Measurements from ENCODE around the gene FBXL17. TPM values are rescaled to one million over a fixed set of nuclear protein-coding genes. Genes with fewer than 3 reads are reported as not detected.

FBXL17 gene
- total RNA-seq, 2 experiments from 2014 or later = 3.1 to 6.6 TPM

- H3K36me3 Mint-ChIP-seq (ENCODE audit: low read depth) = peaks cover 11% of the 10 kb centered on the region
- POLR2A ChIA-PET = interaction anchor here (0.6 kb wide), 1 partner anchor 562 kb away, joined by 3 read pairs; no protein-coding TSS in a partner anchor
- no peaks in the 10 kb centered on the region for H3K27me3 Mint-ChIP-seq
- intact Hi-C loops (cut with DNase I, micrococcal nuclease) = no loop called here
- CTCF ChIA-PET = no interaction called here
- peaks cover 4% of the 10 kb centered on the region for H3K9me3 Mint-ChIP-seq (ENCODE audit: low read depth)
- no peak for DNase-seq
- H3K4me3 Mint-ChIP-seq = no peak overlapping the region
- ATAC-seq = no peak
- H3K4me1 Mint-ChIP-seq = no peaks in the 10 kb centered on the region
- no peak overlapping the region for H3K27ac Mint-ChIP-seq
These were observed 303.0 kb downstream of the FBXL17 start for GRCh38 chr5:108078882-108079281.

GRCh38 chr5:108078345-108078744 lies 303.6 kb downstream of the FBXL17 start:
- ChIA-PET CTCF (no interaction called here), POLR2A (interaction anchor here (0.6 kb wide), 1 partner anchor 563 kb away, joined by 3 read pairs; no protein-coding TSS in a partner anchor)
- H3K4me1 Mint-ChIP-seq = no peaks in the 10 kb centered on the region

GRCh38 chr5:108074626-108075025 lies 307.3 kb downstream of the FBXL17 start:
- Mint-ChIP-seq H3K27me3 (no peaks in the 10 kb centered on the region), H3K27ac (no peak overlapping the region), H3K36me3 (ENCODE audit: low read depth) (peaks cover 11% of the 10 kb centered on the region), H3K4me1 (peaks cover 4% of the 10 kb centered on the region), H3K4me3 (no peak overlapping the region), H3K9me3 (ENCODE audit: low read depth) (peaks cover 5% of the 10 kb centered on the region)
- DNase-seq (no peak), ATAC-seq (no peak)
- intact Hi-C loops (cut with DNase I, micrococcal nuclease) = no loop called here
- ChIA-PET CTCF (no interaction called here), POLR2A (no interaction called here)

More at GRCh38 chr5:108078345-108078744, 303.6 kb downstream of the FBXL17 start:
- H3K36me3 Mint-ChIP-seq (ENCODE audit: low read depth) = peaks cover 11% of the 10 kb centered on the region
- peaks cover 5% of the 10 kb centered on the region for H3K9me3 Mint-ChIP-seq (ENCODE audit: low read depth)
- DNase-seq (no peak), ATAC-seq (no peak)
- H3K4me3 Mint-ChIP-seq = no peak overlapping the region
- intact Hi-C loops (cut with DNase I, micrococcal nuclease) = no loop called here
- no peaks in the 10 kb centered on the region for H3K27me3 Mint-ChIP-seq
- H3K27ac Mint-ChIP-seq = no peak overlapping the region

- CTCF ChIA-PET = interaction anchor here (1.1 kb wide), 1 partner anchor 29 kb away, joined by 3 read pairs; no protein-coding TSS in a partner anchor
- no peaks in the 10 kb centered on the region for H3K27me3 Mint-ChIP-seq
- intact Hi-C loops (cut with DNase I, micrococcal nuclease) = no loop called here
- ATAC-seq (no peak), DNase-seq (no peak)
- POLR2A ChIA-PET = no interaction called here
- no peak overlapping the region for H3K4me3 Mint-ChIP-seq
- peaks cover 1% of the 10 kb centered on the region for H3K36me3 Mint-ChIP-seq (ENCODE audit: low read depth)
- no peak overlapping the region for H3K27ac Mint-ChIP-seq
- H3K4me1 Mint-ChIP-seq = peaks cover under 1% of the 10 kb centered on the region
- H3K9me3 Mint-ChIP-seq (ENCODE audit: low read depth) = no peaks in the 10 kb centered on the region
These were observed 317.6 kb downstream of the FBXL17 start for GRCh38 chr5:108064302-108064701.

GRCh38 chr5:108061941-108062340 lies 320.0 kb downstream of the FBXL17 start:
- Mint-ChIP-seq H3K4me1 (no peaks in the 10 kb centered on the region), H3K36me3 (ENCODE audit: low read depth) (no peaks in the 10 kb centered on the region), H3K9me3 (ENCODE audit: low read depth) (no peaks in the 10 kb centered on the region), H3K27me3 (no peaks in the 10 kb centered on the region), H3K27ac (no peak overlapping the region), H3K4me3 (no peak overlapping the region)
- DNase-seq = no peak
- ChIA-PET POLR2A (no interaction called here), CTCF (no interaction called here)
- intact Hi-C loops (cut with DNase I, micrococcal nuclease) = no loop called here
- ATAC-seq = no peak

- Mint-ChIP-seq H3K9me3 (ENCODE audit: low read depth) (no peaks in the 10 kb centered on the region), H3K36me3 (ENCODE audit: low read depth) (peaks cover 3% of the 10 kb centered on the region), H3K27ac (no peak overlapping the region), H3K27me3 (no peaks in the 10 kb centered on the region), H3K4me1 (no peaks in the 10 kb centered on the region), H3K4me3 (no peak overlapping the region)
- ChIA-PET POLR2A (no interaction called here), CTCF (no interaction called here)
- no peak for ATAC-seq
- intact Hi-C loops (cut with DNase I, micrococcal nuclease) = no loop called here
- DNase-seq = no peak
These were observed 321.6 kb downstream of the FBXL17 start for GRCh38 chr5:108060340-108060739.

GRCh38 chr5:108059334-108059733 lies 322.6 kb downstream of the FBXL17 start:
- Mint-ChIP-seq H3K36me3 (ENCODE audit: low read depth) (peaks cover 6% of the 10 kb centered on the region), H3K9me3 (ENCODE audit: low read depth) (peaks cover 3% of the 10 kb centered on the region), H3K4me1 (no peaks in the 10 kb centered on the region), H3K4me3 (no peak overlapping the region), H3K27ac (no peak overlapping the region), H3K27me3 (no peaks in the 10 kb centered on the region)
- intact Hi-C loops (cut with DNase I, micrococcal nuclease) = no loop called here
- DNase-seq (no peak), ATAC-seq (no peak)
- CTCF ChIA-PET = no interaction called here
- POLR2A ChIA-PET = no interaction called here

- intact Hi-C loops (cut with DNase I, micrococcal nuclease) = no loop called here
- DNase-seq (no peak), ATAC-seq (no peak)
- no peaks in the 10 kb centered on the region for H3K27me3 Mint-ChIP-seq
- no peak overlapping the region for H3K4me3 Mint-ChIP-seq
- ChIA-PET POLR2A (no interaction called here), CTCF (no interaction called here)
- peaks cover 28% of the 10 kb centered on the region for H3K9me3 Mint-ChIP-seq (ENCODE audit: low read depth)
- H3K36me3 Mint-ChIP-seq (ENCODE audit: low read depth) = peaks cover 42% of the 10 kb centered on the region
- H3K27ac Mint-ChIP-seq = no peak overlapping the region
- no peaks in the 10 kb centered on the region for H3K4me1 Mint-ChIP-seq
These were observed 327.5 kb downstream of the FBXL17 start for GRCh38 chr5:108054349-108054748.

GRCh38 chr5:108046955-108047670 lies 334.8 kb downstream of the FBXL17 start:
- no peak overlapping the region for H3K4me3 Mint-ChIP-seq
- intact Hi-C loops (cut with DNase I, micrococcal nuclease) = no loop called here
- H3K9me3 Mint-ChIP-seq (ENCODE audit: low read depth) = peaks cover 17% of the 10 kb centered on the region
- POLR2A ChIA-PET = no interaction called here
- H3K27me3 Mint-ChIP-seq = no peaks in the 10 kb centered on the region
- CTCF ChIA-PET = no interaction called here
- H3K27ac Mint-ChIP-seq = no peak overlapping the region
- peaks cover 31% of the 10 kb centered on the region for H3K36me3 Mint-ChIP-seq (ENCODE audit: low read depth)
- no peaks in the 10 kb centered on the region for H3K4me1 Mint-ChIP-seq
- no peak for ATAC-seq
- DNase-seq = no peak

- no peak for ATAC-seq
- H3K27me3 Mint-ChIP-seq = no peaks in the 10 kb centered on the region
- H3K27ac Mint-ChIP-seq = no peak overlapping the region
- CTCF ChIA-PET = no interaction called here
- intact Hi-C loops (cut with DNase I, micrococcal nuclease) = no loop called here
- no peaks in the 10 kb centered on the region for H3K36me3 Mint-ChIP-seq (ENCODE audit: low read depth)
- no peaks in the 10 kb centered on the region for H3K4me1 Mint-ChIP-seq
- POLR2A ChIA-PET = no interaction called here
- no peak overlapping the region for H3K4me3 Mint-ChIP-seq
- H3K9me3 Mint-ChIP-seq (ENCODE audit: low read depth) = no peaks in the 10 kb centered on the region
- no peak for DNase-seq
These were observed 345.4 kb downstream of the FBXL17 start for GRCh38 chr5:108036482-108036881.

GRCh38 chr5:108028883-108029282 lies 353.0 kb downstream of the FBXL17 start:
- H3K27ac Mint-ChIP-seq = no peak overlapping the region
- ChIA-PET POLR2A (no interaction called here), CTCF (interaction anchor here (0.8 to 0.9 kb wide), 2 partner anchors 11 to 16 kb away, joined by 3 read pairs; no protein-coding TSS in a partner anchor)
- H3K4me3 Mint-ChIP-seq = no peak overlapping the region
- no peaks in the 10 kb centered on the region for H3K9me3 Mint-ChIP-seq (ENCODE audit: low read depth)
- H3K36me3 Mint-ChIP-seq (ENCODE audit: low read depth) = no peaks in the 10 kb centered on the region
- no peaks in the 10 kb centered on the region for H3K27me3 Mint-ChIP-seq
- intact Hi-C loops (cut with DNase I, micrococcal nuclease) = no loop called here
- ATAC-seq (no peak), DNase-seq (no peak)
- H3K4me1 Mint-ChIP-seq = no peaks in the 10 kb centered on the region

- ChIA-PET CTCF (no interaction called here), POLR2A (no interaction called here)
- H3K4me1 Mint-ChIP-seq = no peaks in the 10 kb centered on the region
- H3K27ac Mint-ChIP-seq = no peak overlapping the region
- no peak for ATAC-seq
- intact Hi-C loops (cut with DNase I, micrococcal nuclease) = no loop called here
- H3K27me3 Mint-ChIP-seq = no peaks in the 10 kb centered on the region
- no peaks in the 10 kb centered on the region for H3K36me3 Mint-ChIP-seq (ENCODE audit: low read depth)
- H3K9me3 Mint-ChIP-seq (ENCODE audit: low read depth) = no peaks in the 10 kb centered on the region
- no peak for DNase-seq
- no peak overlapping the region for H3K4me3 Mint-ChIP-seq
These were observed 353.5 kb downstream of the FBXL17 start for GRCh38 chr5:108028412-108028811.
